ENCODE results near the gene TRNT1. TPM values are rescaled to one million over a fixed set of nuclear protein-coding genes. Genes with fewer than 3 reads are reported as not detected.

The TRNT1 gene
- total RNA-seq, 1 experiment from 2014 or later = 35.6 TPM

- H3K27me3 Mint-ChIP-seq (ENCODE audit: unreplicated experiment) = no peaks in the 10 kb centered on the region
- H3K36me3 Mint-ChIP-seq (ENCODE audit: insufficient read depth, unreplicated experiment) = peaks cover 40% of the 10 kb centered on the region
- H3K9me3 Mint-ChIP-seq (ENCODE audit: low read depth, unreplicated experiment) = no peaks in the 10 kb centered on the region
- H3K4me1 Mint-ChIP-seq (ENCODE audit: low read depth, unreplicated experiment) = no peaks in the 10 kb centered on the region
- no peak overlapping the region for H3K4me3 Mint-ChIP-seq (ENCODE audit: low read depth, unreplicated experiment)
- intact Hi-C loops (cut with micrococcal nuclease; ENCODE audit: unreplicated experiment) = loop anchor here (10.0 kb wide), 1 partner anchor 1895 kb away; no protein-coding TSS in a partner anchor
- CTCF ChIA-PET = no interaction called here
- BruUV-seq (replicated peaks) = no TSS peak
- no peak for TF ChIP-seq CTCF (IDR thresholded peaks at IDR 0.05; ENCODE audit: unreplicated experiment)
- H3K27ac Mint-ChIP-seq (ENCODE audit: unreplicated experiment) = no peak overlapping the region
- DNase-seq = no peak
These were observed 22.8 kb downstream of the TRNT1 start for GRCh38 chr3:3149560-3149959.

DNA sequence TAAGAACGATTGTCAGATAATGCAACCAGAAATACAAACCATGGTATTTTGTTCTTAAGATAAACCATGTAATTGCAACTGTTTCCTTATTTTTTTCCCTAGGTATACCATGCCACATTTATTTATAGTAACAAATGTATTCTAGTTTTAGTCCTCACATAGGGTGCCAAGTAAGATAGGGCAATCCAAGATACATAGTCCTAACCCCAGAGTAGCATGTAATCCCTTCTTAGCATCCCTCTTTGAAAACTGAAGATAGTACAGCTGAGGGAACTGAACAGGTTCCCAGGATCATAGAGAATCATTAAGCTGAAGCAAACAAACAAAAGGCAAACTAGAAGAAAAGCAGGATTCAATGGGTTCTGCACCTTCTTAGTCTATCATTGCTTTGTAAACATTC lies 24.8 kb downstream of the TRNT1 start:
- Mint-ChIP-seq H3K4me3 (ENCODE audit: low read depth, unreplicated experiment) (no peak overlapping the region), H3K9me3 (ENCODE audit: low read depth, unreplicated experiment) (no peaks in the 10 kb centered on the region), H3K4me1 (ENCODE audit: low read depth, unreplicated experiment) (no peaks in the 10 kb centered on the region), H3K36me3 (ENCODE audit: insufficient read depth, unreplicated experiment) (peaks cover 33% of the 10 kb centered on the region), H3K27ac (ENCODE audit: unreplicated experiment) (no peak overlapping the region), H3K27me3 (ENCODE audit: unreplicated experiment) (no peaks in the 10 kb centered on the region)
- no TSS peak for BruUV-seq (replicated peaks)
- no peak for DNase-seq
- intact Hi-C loops (cut with micrococcal nuclease; ENCODE audit: unreplicated experiment) = no loop called here
- no peak for TF ChIP-seq CTCF (IDR thresholded peaks at IDR 0.05; ENCODE audit: unreplicated experiment)
- CTCF ChIA-PET = interaction anchor here (0.6 kb wide), 1 partner anchor 143 kb away, joined by 4 read pairs; no protein-coding TSS in a partner anchor

- CTCF ChIA-PET = no interaction called here
- Mint-ChIP-seq H3K4me1 (ENCODE audit: low read depth, unreplicated experiment) (no peaks in the 10 kb centered on the region), H3K9me3 (ENCODE audit: low read depth, unreplicated experiment) (no peaks in the 10 kb centered on the region), H3K27ac (ENCODE audit: unreplicated experiment) (peak overlapping the region; percentile 60), H3K36me3 (ENCODE audit: insufficient read depth, unreplicated experiment) (peaks cover 40% of the 10 kb centered on the region), H3K4me3 (ENCODE audit: low read depth, unreplicated experiment) (no peak overlapping the region), H3K27me3 (ENCODE audit: unreplicated experiment) (no peaks in the 10 kb centered on the region)
- TF ChIP-seq CTCF (IDR thresholded peaks at IDR 0.05; ENCODE audit: unreplicated experiment) = no peak
- BruUV-seq (replicated peaks) = no TSS peak
- intact Hi-C loops (cut with micrococcal nuclease; ENCODE audit: unreplicated experiment) = no loop called here
- DNase-seq = no peak
These were observed 28.3 kb downstream of the TRNT1 start for GRCh38 chr3:3154879-3155610.

- H3K4me3 Mint-ChIP-seq (ENCODE audit: low read depth, unreplicated experiment) = no peak overlapping the region
- no TSS peak for BruUV-seq (replicated peaks)
- no peak overlapping the region for H3K27ac Mint-ChIP-seq (ENCODE audit: unreplicated experiment)
- H3K4me1 Mint-ChIP-seq (ENCODE audit: low read depth, unreplicated experiment) = no peaks in the 10 kb centered on the region
- TF ChIP-seq CTCF (IDR thresholded peaks at IDR 0.05; ENCODE audit: unreplicated experiment) = no peak
- no peak for DNase-seq
- intact Hi-C loops (cut with micrococcal nuclease; ENCODE audit: unreplicated experiment) = no loop called here
- CTCF ChIA-PET = interaction anchor here (1.1 kb wide), 1 partner anchor 22 kb away, joined by 3 read pairs; the partner anchor contains the start of gene CRBN
- no peaks in the 10 kb centered on the region for H3K27me3 Mint-ChIP-seq (ENCODE audit: unreplicated experiment)
- no peaks in the 10 kb centered on the region for H3K9me3 Mint-ChIP-seq (ENCODE audit: low read depth, unreplicated experiment)
- peaks cover 41% of the 10 kb centered on the region for H3K36me3 Mint-ChIP-seq (ENCODE audit: insufficient read depth, unreplicated experiment)
These were observed 30.7 kb downstream of the TRNT1 start for GRCh38 chr3:3157484-3157883.

Measured in Calu3 (cell line).